ENCODE data around the gene GCN1. TPM values are rescaled to one million over a fixed set of nuclear protein-coding genes. Genes with fewer than 3 reads are reported as not detected.

Gene GCN1
- total and polyA plus RNA-seq, 10 of the 15 experiments (the other 5 are each of a cell fraction or from before 2014, with no cell fraction given), result 10.8 to 150 (median 58.3) TPM

GRCh38 chr12:120081641-120082040, 112.9 kb downstream of the GCN1 start (continued):
- TF ChIP-seq, protein P1, sequence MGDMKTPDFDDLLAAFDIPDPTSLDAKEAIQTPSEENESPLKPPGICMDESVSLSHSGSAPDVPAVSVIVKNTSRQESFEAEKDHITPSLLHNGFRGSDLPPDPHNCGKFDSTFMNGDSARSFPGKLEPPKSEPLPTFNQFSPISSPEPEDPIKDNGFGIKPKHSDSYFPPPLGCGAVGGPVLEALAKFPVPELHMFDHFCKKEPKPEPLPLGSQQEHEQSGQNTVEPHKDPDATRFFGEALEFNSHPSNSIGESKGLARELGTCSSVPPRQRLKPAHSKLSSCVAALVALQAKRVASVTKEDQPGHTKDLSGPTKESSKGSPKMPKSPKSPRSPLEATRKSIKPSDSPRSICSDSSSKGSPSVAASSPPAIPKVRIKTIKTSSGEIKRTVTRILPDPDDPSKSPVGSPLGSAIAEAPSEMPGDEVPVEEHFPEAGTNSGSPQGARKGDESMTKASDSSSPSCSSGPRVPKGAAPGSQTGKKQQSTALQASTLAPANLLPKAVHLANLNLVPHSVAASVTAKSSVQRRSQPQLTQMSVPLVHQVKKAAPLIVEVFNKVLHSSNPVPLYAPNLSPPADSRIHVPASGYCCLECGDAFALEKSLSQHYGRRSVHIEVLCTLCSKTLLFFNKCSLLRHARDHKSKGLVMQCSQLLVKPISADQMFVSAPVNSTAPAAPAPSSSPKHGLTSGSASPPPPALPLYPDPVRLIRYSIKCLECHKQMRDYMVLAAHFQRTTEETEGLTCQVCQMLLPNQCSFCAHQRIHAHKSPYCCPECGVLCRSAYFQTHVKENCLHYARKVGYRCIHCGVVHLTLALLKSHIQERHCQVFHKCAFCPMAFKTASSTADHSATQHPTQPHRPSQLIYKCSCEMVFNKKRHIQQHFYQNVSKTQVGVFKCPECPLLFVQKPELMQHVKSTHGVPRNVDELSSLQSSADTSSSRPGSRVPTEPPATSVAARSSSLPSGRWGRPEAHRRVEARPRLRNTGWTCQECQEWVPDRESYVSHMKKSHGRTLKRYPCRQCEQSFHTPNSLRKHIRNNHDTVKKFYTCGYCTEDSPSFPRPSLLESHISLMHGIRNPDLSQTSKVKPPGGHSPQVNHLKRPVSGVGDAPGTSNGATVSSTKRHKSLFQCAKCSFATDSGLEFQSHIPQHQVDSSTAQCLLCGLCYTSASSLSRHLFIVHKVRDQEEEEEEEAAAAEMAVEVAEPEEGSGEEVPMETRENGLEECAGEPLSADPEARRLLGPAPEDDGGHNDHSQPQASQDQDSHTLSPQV (IDR thresholded peaks at IDR 0.05), result no peak
- TF ChIP-seq EP300 (IDR thresholded peaks at IDR 0.05; ENCODE audit: borderline replicate concordance in 1 of 2, control insufficient read depth in 1 of 2, low read depth in 2 of 2, low read length in 2 of 2) (no peak), CREM (IDR thresholded peaks at IDR 0.05; ENCODE audit: low read depth) (no peak), CBX5 (IDR thresholded peaks at IDR 0.05; ENCODE audit: low read depth) (no peak), BMI1 (IDR thresholded peaks at IDR 0.05; ENCODE audit: borderline replicate concordance) (no peak), BACH1 (IDR thresholded peaks at IDR 0.05; ENCODE audit: borderline replicate concordance) (no peak)
